Measurements from ENCODE around the gene MYOT. TPM values are rescaled to one million over a fixed set of nuclear protein-coding genes. Genes with fewer than 3 reads are reported as not detected.
"Not testable (repeated sequence)": the region's sequence is repeated elsewhere in the genome, so short reads cannot be mapped to it uniquely, and the experiment has no call there.

MYOT gene, protein sequence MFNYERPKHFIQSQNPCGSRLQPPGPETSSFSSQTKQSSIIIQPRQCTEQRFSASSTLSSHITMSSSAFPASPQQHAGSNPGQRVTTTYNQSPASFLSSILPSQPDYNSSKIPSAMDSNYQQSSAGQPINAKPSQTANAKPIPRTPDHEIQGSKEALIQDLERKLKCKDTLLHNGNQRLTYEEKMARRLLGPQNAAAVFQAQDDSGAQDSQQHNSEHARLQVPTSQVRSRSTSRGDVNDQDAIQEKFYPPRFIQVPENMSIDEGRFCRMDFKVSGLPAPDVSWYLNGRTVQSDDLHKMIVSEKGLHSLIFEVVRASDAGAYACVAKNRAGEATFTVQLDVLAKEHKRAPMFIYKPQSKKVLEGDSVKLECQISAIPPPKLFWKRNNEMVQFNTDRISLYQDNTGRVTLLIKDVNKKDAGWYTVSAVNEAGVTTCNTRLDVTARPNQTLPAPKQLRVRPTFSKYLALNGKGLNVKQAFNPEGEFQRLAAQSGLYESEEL
- total RNA-seq: not detected

DNA sequence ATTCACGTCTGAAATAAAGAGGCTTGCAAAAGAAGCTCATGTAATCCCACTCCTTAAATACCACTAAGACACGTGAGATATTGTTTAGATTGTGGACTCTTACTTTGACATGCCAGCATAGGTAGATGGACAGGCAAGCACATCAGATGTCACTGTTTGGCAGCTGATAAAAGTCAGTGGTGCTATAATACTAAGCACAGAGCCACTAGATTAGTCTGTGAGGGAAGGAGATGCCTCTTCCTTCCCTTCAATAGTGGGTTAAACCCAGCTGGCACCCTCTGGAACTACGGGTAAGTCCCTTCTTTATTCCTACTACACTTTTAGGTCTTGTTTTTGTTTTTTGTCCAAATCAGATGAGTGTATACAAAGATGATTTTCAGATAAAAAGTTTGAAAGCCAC lies at the start of gene MYOT:
TSS of gene MYOT (plus strand) at position 197 of the 400 bp plus-strand sequence. CDS start 2,792 bp downstream, outside the sequence.
- ATAC-seq: no peak

DNA sequence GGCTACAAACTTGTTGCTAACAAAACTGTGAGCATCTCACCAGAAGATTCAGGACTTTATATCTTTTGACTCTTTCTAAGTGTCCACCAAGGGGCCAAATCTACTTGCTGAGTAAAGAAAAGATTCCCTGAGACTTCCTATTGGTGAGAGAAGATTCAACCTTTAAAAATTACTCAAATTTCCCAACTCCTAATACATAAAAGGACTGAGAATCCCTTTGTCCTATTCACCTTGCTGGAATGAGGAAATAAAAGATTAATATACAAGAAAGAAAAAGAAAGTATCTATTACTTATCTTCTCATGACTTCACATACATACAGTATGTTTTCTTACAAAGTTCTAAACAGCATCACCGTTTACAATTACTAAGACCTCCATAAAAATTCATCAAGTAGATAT lies 47.9 kb upstream of the MYOT start:
- ATAC-seq: no peak

DNA sequence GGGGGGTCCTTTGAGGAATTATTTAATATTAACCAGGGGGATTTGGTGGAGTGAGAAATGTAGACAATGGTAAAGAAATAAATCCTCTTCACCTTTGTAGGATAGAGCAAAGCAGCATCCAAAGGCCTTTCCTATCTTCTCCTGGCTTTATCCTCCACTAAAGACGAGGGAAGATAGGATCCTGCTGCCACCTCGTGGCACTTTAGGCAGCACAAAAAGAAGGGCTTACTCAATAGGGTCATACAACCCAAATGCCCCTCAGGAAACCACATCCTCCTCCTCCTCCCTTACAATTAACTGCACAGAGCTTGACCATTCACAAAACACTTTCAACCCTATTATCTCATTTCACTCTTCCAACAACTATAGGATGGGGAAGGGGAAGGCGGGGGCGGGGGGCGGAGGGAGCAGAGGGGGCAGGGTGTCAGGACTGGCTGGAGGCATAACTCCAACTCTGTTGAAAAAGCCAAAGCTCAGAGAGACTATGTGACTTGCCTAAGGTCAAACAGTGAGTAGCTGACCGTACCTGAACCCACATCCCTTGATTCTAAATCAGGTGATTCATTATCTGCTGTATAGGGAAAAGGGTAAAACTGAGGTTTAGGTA lies 45.4 kb upstream of the MYOT start:
- peak; percentile 36 for ATAC-seq

DNA sequence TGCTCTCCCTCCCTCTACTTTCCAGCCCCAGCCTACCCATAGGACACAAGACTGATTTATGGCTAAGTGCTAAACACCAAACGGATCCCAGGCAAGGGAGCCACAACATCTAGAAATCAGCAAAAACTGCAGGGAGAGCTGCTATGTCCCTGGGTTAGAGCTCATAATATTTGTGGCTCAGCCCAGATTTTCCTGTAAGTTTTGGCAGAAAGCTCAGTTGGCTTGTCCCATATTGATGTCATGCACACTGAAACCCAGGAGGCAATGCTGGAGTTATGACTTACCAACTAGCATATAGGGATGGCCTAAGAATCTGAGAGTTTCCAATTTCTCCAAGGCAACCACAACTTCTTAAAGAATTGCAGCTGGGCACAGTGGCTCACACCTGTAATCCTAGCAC lies 44.7 kb upstream of the MYOT start:
- no peak for ATAC-seq

DNA sequence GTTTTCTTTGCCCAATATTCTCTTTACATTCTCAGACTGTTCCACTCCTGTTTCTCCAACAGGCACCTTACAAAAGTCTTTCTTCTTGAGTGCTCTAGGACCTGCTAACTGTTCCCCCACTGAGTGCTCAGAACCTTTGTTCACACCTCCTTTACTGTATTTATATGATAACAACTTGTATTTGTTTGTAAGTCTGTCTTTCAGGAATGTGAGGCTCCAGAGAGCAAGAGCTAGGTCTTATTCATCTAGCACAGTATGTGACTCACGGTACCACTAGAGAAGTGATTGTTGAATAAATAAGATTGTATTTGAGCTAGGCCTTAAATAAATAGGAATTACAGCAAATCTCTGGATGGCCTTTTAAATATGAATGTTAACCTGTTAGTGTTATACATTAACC lies 42.5 kb upstream of the MYOT start:
- ATAC-seq: no peak

DNA sequence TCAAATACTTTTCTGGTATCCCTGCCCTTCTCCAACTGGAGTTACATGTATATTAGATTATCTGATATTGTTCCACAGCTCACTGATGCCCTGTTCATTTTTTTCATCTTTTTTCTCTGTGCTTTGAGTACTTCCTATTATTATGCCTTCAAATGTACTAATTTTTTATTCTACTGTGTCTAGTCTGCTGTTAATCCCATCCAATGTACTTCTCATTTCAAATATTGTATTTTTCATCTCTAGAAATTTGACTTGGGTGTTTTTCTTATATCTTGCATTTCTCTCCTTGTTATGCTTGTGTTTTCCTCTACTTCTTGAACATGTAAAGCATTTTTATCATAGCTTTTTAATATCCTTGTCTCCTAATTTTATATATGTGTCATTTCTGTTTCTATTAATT lies 41.6 kb upstream of the MYOT start:
- no peak for ATAC-seq

DNA sequence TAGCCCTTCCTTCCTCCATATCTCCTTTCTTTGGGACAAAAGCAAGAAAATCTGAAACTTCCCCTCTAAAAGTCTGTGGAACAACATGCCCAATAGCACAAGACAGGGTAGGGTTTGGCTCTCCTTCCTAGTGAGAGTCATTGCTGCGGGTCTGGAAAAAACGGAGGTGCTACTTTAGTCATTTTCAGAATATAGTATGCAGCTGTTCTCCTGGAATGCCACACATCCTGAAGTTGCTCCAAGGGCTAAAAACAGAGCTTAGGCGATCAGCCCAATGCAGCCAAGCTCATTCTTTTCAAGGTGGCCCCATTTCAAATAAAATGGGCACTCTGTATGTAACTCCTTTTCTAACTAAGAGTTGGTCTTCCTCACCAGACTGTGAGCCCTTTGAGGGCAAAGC lies 39.5 kb upstream of the MYOT start:
- ATAC-seq: no peak

DNA sequence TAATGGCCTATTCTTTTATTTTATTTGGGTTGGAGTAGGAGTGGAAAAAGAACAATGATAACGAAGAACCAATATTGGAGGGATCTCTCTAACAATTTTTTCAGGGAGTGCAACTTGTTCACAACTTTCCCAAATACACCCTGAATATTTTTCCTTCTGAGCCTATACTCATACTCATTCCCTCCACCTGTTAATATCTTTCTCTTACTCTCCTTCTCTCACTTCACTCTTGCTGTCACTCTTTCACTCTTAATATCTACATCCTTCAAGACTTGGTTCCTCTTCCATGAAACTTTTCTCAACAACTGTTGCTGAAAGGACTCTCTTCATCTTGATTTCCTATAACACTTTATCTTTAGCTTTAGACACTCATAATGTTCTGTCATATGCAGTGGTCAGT lies 39.0 kb upstream of the MYOT start:
- ATAC-seq: no peak

DNA sequence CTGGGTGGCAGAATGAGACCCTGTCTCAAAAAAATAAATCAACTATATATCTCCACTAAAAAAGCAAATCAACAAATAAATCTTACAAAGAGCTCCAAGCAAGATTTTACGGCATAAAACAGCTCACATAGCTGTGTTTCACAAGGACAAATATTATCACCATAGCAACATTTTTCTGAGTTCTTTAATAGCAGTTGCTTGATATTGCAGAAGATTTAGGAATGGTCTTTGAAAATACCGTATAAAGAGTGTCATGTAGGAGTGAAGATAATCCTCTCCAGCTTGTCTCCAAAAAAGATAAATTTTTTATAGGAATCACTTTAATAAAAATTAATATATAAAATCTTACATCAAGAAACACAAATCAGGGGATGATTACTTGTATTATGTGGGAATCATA lies 36.6 kb upstream of the MYOT start:
- ATAC-seq: no peak

DNA sequence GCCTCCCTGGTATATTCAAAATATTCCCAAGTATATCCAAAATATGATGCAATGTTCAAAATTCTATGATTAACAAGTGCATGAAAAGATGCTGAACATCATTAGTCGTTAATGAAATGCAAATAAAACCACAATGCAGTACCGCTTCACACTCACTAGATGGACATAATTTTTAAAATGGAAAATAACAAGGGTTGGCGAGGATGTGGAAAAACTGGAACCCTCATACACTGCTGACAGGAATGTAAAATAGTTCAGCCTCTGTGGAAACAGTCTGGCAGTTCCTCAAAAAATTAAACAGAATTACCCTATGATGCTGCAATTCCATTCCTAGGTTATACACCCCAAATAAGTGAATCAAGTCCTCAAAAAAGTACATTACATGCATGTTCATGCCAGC lies 36.1 kb upstream of the MYOT start:
- ATAC-seq: no peak

DNA sequence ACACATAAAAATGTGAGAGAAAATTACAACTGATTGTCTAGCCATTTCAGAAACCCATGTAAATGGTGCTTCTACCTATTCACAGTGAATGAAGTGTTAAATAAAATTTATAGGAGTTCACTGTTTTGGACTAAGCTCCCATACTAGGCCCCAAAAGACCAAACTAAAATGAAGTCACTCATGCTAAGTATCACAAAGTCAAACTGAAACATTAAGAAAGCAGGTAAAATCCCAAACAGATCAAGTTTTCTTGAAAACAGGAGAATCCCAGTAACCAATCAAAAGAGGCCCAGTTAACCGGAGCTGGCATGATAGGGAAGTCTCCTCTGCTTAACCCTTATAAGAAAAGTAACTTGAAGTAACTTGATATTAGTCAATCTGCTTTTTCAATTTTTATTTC lies 35.2 kb upstream of the MYOT start:
- peak; percentile 31 for ATAC-seq

DNA sequence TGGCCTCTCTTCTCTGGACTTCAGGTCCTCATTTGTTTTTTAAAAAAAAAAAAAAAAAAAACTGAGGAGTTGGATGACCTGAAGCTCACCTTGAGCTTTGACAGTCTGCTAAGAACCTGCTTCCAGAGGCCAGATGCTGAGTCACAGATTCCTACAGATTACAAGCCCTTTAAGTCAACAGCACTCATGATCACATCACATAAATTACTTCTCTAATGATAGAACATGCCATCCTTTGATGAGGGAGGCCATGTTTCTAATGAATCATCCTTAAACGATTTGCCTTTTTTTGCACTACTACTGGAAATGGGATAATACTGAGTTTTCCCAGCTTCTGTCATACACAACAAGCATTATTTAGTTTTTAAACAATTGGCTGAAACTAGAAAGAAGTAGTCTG lies 34.2 kb upstream of the MYOT start:
- ATAC-seq: peak; percentile 98

DNA sequence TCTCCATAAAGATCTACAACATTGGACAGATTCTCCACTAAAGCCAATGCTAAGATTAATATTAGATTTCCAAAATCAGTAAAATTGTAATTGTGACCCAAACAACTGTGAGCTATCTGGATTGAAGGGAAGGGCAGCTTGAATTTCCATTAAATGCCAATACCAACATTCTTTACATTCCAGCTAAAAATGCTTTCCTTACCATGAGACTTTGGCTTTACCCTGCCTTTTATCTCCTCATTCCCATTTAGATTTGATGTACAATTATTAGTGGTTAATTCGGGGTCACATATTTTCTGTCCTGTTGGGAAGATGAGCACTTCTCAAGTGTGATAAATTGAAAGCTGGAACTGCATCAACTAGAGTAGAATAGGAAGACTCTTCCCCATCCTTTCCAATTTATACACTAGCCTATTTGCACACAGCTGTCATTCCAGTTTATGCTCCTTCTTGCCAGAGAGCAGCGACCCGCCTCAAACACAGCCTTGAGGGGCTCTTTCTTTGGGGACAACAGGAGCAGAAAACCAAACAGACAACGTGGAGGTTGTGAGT lies 33.1 kb upstream of the MYOT start:
- ATAC-seq: no peak

DNA sequence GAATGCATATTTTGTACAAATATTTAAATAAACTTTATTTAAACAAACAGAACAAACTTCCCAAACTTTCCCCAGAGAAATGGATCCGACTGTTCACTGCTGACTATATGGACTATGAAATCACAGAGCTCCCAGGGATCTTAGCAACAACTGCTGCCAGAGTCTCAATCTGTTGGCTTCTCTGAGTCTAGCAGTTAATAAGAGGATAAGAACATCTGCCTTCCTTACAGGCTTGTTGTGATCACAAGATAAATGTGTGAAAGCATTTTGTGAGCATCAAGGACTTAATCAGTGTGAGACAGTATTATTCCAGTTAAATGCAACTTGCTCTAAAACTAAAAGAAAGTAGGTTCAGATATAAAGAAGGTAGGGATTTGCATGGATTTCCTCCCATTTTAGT lies 31.4 kb upstream of the MYOT start:
- no peak for ATAC-seq

DNA sequence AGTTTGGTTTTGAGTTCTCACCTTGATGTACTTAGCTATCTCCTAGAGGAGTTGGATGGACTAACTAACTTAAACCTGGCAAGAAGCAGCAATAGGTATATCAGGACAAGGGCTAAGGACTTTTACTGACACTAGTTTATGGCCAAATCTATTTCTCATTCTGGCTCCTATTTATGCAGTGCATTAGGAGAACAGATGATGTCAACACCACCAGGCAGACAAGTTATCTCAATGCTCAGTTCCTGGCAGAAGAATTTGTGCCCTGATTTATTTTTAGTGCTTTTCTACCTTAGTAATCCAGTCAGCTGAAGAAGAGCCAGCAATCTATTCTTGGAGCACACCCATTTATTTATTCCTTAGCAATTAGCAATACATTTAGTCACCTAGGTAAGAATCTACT lies 30.7 kb upstream of the MYOT start:
- no peak for ATAC-seq

DNA sequence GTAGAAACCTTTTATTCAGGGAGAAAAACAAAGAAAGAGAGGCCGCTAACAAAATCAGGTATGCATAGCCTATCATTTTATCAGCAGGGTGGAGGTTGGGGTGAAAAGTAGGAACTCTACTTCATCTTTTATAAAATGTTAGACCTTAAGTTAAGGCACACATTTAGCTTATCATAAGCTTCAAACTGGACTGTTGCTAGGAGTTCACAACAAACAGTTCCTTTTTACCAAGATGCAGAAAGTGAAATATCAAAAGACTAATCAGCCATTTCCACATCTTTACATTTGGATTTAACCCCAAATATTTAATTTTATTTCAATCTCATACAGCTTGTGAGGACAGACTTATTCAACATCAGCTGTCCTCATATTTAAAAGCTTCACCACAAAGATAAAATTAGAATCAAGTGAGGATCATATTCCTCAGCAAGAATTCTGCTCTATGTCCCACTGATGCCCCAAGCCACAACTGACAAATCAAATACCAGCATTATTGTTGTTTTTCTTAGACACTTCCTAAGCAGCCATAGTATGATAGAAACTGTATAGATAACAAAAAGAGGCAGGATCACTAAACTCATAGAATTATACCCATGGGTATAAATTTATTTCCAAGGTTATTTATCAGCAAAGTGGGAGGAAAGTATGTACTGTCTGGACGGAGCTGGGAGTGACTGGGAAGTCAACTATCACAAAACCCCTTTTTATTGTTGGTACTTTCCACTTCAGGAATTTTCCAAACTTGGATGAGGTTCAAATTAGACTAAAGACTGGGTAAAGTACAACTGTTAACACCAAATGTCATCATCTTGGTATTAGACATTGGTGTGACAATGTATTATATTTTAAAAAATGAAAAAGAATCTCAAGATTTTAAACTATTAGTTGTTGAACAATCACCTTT lies 29.9 kb upstream of the MYOT start:
- no peak for ATAC-seq

DNA sequence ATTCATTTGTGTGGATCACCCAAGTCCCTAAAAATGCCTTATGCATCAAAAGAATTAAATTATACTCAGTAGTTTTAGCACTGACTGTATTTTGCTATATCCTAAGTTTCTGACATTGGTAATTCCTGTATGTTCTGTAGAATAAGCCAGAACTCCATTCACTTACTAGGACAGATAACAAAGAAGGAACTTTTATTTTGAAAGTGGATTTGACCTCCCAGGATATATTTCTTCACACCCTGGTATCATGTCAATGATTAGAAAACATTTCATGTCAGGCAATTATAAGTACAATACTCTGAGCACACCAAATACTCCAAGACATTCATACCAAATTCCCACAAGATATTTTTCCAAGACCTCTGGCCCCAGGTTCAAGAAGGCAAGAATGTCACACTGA lies 28.7 kb upstream of the MYOT start:
- ATAC-seq: no peak

DNA sequence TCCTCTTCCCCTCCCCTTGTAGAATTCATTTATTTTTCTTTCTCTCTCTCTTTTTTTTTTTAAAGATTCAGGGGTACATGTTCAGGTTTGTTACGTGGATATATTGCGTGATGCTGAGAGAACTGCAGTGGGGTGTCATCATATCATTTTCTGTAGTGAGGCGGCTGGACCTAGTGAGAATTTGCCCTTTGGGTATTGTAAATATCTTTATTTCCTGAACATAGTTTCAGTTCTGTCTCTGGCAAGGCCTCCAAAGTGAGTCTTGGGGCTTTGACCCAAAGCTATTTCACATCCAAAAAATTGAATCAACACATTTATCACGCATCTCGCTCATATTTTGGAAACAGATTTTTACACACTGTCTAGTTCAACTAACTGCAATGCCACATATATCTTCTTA lies 25.4 kb upstream of the MYOT start:
- ATAC-seq: no peak

DNA sequence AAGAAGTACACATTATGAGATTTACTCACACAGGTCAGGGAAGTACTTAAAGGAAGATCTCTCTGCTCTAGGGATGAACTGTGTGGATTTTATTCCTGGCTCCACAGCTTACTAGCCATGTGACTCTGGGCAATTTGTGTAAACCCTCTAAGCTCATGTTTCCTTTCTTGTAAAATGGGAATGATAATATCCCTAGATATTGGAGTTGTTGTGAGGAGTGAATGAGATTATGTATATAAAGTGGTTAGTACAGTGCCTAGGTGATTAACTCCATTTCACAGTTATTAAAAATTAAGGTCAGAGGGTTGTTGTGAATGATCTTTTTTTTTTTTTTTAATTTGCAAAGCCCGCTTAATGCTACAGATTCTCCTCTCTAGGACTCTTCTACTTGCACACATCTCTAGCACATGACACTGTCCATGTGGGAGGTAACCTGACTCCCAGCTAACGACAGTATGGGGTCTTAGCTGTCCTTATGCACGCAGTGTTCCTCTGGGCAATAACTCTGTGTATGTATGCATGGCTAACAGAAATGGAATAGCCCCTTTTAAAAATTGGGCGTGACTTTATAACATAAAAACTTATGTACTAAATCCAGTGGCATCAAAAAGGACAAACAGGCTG lies 23.9 kb upstream of the MYOT start:
- ATAC-seq: no peak

DNA sequence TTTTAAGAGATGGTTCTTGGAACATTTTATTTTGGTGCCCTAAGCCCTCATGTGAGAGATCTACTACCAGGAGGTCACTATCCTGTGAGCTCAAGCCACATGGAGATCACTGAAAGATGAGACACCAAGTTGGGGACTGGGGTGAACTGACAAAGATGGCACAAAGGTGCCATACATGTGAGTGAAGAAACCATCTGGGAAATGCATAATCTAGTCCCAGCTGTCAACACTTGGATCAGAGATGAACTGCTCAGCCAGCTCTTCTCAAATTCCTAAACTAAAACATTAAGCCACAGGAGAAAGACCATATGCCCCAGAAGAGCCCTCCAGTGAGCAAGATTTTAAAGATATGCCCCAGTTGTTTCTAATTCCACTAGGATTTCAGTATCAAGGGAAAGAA lies 22.2 kb upstream of the MYOT start:
- no peak for ATAC-seq

DNA sequence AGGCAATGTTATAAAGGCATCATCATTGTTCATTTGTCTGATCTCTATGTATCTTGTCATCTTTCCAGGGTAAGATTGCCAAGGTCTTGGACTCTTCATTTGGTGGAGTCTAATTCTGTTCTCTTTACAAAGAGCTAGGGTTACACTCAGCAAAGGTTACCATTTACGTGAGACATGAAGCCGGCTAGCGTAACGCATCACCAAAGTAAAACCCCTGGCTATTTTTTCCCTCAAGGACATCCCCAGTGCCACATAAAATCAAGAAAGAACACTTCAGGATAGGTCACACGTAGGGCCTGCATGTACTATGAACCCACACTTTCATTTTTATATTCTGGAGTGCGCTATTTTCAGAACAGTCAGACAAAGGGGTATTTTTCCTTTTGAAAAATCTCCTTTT lies 20.0 kb upstream of the MYOT start:
- no peak for ATAC-seq

DNA sequence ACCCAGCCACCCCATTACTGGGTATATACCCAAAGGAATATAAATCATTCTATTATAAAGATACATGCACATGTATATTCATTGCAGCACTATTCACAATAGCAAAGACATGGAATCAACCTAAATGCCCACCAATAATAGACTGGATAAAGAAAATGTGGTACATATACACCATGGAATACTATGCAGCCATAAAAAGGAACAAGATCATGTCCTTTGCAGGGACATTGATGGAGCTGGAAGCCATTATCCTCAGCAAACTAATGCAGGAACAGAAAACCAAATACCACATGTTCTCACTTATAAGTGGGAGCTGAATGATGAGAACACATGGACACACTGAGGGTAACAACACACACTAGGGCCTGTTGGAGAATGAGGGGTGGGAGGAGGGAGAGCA lies 14.5 kb upstream of the MYOT start:
- ATAC-seq: not testable (repeated sequence)

DNA sequence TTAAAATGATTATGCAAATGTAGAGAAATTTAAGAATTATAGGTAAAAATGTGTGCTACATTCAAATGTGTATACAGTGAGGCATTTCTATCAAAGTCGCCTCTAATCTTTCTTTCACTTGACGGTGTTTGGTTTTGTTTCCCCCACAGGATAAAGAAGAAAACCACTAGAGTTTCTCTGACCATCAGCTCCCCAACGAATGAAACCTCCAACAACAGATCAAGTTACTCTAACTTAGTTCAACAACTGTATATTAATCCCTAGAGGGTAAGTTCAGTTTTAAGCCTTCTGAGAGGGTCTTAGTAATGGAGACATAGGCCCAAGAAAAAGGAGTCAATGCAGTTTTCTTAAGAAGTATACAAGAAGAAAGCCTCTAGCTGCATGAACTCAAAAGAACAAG lies 11.5 kb upstream of the MYOT start:
- ATAC-seq: no peak

Data from esophagus mucosa (tissue), 1 donor.